Kidney (tissue), 14 donors: ENCODE measurements around the gene WNT3A. TPM values are rescaled to one million over a fixed set of nuclear protein-coding genes. Genes with fewer than 3 reads are reported as not detected.

ENCODE experiments used
- DNase-seq, 5 donors: peaks; one replicate each; pipeline ENCODE4 v3.0.0-alpha.2; 2013 to 2020
- FAIRE-seq: peaks from 2 replicates; lab custom pipeline; 2012; peaks lifted over from hg19 to GRCh38; lab: Jason Lieb, UNC
- H3K27ac ChIP-seq, 2 donors: one replicate each; pipeline ENCODE4 v1.7.0; 2013; ENCODE audit warnings: low read depth in 2 of 2, low read length in 2 of 2, inconsistent platforms in 1 of 2
- H3K27me3 ChIP-seq: one replicate; pipeline ENCODE4 v1.7.1; 2013; ENCODE audit warnings: low read length, inconsistent platforms; ENCODE audit not compliant: control insufficient read depth, insufficient read depth
- H3K36me3 ChIP-seq, 3 donors: one replicate each; pipeline versions ENCODE4 v1.7.0 to v1.7.1; 2013; ENCODE audit warnings: low read length in 3 of 3, control low read depth in 1 of 3, inconsistent platforms in 1 of 3; ENCODE audit not compliant: insufficient read depth in 3 of 3, control insufficient read depth in 2 of 3
- H3K4me1 ChIP-seq, 3 donors: one replicate each; pipeline versions ENCODE4 v1.7.0 to v1.7.1; 2013; ENCODE audit warnings: low read length in 3 of 3, inconsistent platforms in 1 of 3, low read depth in 1 of 3; ENCODE audit not compliant: control insufficient read depth in 2 of 3, insufficient read depth in 2 of 3
- H3K4me3 ChIP-seq, 3 donors: one replicate each; pipeline versions ENCODE4 v1.7.0 to v1.8.1; 2013; ENCODE audit warnings: low read length in 3 of 3, control low read depth in 1 of 3, inconsistent platforms in 1 of 3
- H3K9ac ChIP-seq, 3 donors: one replicate each; pipeline versions ENCODE4 v1.7.0 to v1.7.1; 2013; ENCODE audit warnings: low read length in 3 of 3, control low read depth in 1 of 3, inconsistent platforms in 1 of 3
- H3K9me3 ChIP-seq, 3 donors: one replicate each; pipeline versions ENCODE4 v1.7.0 to v1.7.1; 2013; ENCODE audit warnings: low read length in 3 of 3, control low read depth in 1 of 3, inconsistent platforms in 1 of 3; ENCODE audit not compliant: control insufficient read depth in 2 of 3, insufficient read depth in 1 of 3
- CTCF ChIP-seq: IDR thresholded peaks from 3 replicates; pipeline ENCODE4 v1.5.1; 2012; ENCODE audit warnings: mild to moderate bottlenecking, moderate library complexity, borderline replicate concordance; ENCODE audit not compliant: insufficient read depth; ENCODE audit errors: extremely low read depth
- intact Hi-C: fragments of 100-400 bp; cut with DNase I; formaldehyde crosslinking; loops from one replicate; pipeline ENCODE4 v1.11.1; 2022
- polyA plus RNA-seq: library from polyadenylated mRNA; stranded (reverse); fragments of 350-450 nt; fragmentation: Illumina TruSeq; extraction: RNeasy Lipid Tissue Mini Kit (QIAGEN cat#74804); gene quantifications from one replicate; pipeline ENCODE4 v1.2.3, GENCODE V29; 2014; ENCODE audit warnings: low read depth, low replicate concordance; ENCODE audit not compliant: insufficient read depth
- total RNA-seq: library from RNA; stranded (reverse); fragmentation: NEBNext Ultra II Directional; extraction: Animal tissue kit (Norgen Biotek cat#: 25700); gene quantifications from one replicate; pipeline ENCODE4 v1.2.1, GENCODE V29; 2021
- donor health status: control.
- donor health status: control.
- donor health status: control.
- donor health status: control.
- donor health status: control.
- donor health status: DM: yes; HTN: yes; CAD: no.
- donor health status: Normal renal cell carcinoma (clear cell type).

The WNT3A gene
- total and polyA plus RNA-seq, 2 donors from 2014 or later = not detected

DNA sequence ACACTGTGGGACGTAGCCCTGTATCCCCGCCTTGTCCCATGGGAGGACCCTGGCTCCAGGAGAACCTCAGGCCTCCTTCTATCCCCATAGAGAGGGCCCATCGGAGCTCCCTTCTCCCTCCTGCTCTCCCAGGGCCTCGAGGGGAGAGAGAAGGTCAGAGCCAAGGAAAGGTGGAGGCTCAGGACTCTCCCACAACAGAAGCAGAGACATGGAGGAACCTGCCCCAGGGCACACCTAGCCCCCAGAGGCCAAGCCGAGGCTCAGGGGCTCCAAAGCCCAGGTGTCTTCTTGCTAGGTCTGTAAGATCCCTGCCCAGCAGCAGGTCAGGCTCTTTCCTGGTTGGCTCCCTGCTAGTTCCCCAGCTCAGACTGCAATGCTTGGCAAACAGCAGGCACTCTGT, 41.3 kb downstream of the WNT3A start:
- no peak for TF ChIP-seq CTCF
- H3K27ac ChIP-seq = no peak overlapping the region
- no peaks in the 10 kb centered on the region for H3K36me3 ChIP-seq
- no peaks in the 10 kb centered on the region for H3K4me1 ChIP-seq
- FAIRE-seq (no peak), DNase-seq (no peak)
- no peaks in the 10 kb centered on the region for H3K9me3 ChIP-seq
- intact Hi-C loops = no loop called here
- H3K4me3 ChIP-seq = no peak overlapping the region
- H3K9ac ChIP-seq = no peak overlapping the region
- no peaks in the 10 kb centered on the region for H3K27me3 ChIP-seq

- TF ChIP-seq CTCF = no peak
- DNase-seq (peak in 2 of 5 donors; percentile 4 to 64), FAIRE-seq (no peak)
- Histone ChIP-seq H3K9ac (no peak overlapping the region), H3K4me1 (no peaks in the 10 kb centered on the region), H3K4me3 (no peak overlapping the region), H3K27me3 (no peaks in the 10 kb centered on the region), H3K36me3 (no peaks in the 10 kb centered on the region), H3K27ac (no peak overlapping the region), H3K9me3 (no peaks in the 10 kb centered on the region)
- intact Hi-C loops = no loop called here
These were observed 42.0 kb downstream of the WNT3A start for GRCh38 chr1:228048659-228049298.

DNA sequence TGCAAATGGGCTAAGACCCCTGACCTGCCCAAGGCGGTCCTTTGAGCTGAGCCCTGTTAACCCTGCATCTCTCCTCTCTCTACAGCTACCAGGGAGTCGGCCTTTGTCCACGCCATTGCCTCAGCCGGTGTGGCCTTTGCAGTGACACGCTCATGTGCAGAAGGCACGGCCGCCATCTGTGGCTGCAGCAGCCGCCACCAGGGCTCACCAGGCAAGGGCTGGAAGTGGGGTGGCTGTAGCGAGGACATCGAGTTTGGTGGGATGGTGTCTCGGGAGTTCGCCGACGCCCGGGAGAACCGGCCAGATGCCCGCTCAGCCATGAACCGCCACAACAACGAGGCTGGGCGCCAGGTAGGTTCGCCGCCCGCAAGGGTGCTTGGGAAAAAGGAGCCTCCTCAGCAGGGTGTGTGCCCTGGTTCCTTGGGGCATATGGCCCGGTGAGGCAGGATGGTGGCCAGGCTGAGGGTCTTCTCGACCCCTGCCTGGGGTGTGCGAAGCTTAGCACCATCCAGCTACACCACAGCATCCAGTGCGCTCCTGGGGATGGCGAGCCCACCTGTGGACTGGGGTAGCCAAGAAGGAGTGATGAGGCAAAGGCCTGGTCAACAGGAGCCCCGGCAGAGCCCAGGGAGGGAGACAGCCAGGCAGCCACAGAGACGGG, 43.9 kb downstream of the WNT3A start:
- Histone ChIP-seq H3K36me3 (no peaks in the 10 kb centered on the region), H3K27ac (no peak overlapping the region), H3K4me1 (no peaks in the 10 kb centered on the region), H3K9me3 (no peaks in the 10 kb centered on the region), H3K9ac (no peak overlapping the region), H3K27me3 (no peaks in the 10 kb centered on the region), H3K4me3 (no peak overlapping the region)
- DNase-seq (peak in 1 of 5 donors; percentile 46), FAIRE-seq (no peak)
- TF ChIP-seq CTCF = no peak
- intact Hi-C loops = no loop called here
